ENCODE data around the gene PPP1R1C.
A peak's percentile ranks its signal among the peaks of the same experiment; 100 is the strongest.
"Not testable (repeated sequence)": the region's sequence is repeated elsewhere in the genome, so short reads cannot be mapped to it uniquely, and the experiment has no call there.

PPP1R1C gene, protein sequence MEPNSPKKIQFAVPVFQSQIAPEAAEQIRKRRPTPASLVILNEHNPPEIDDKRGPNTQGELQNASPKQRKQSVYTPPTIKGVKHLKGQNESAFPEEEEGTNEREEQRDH

DNA sequence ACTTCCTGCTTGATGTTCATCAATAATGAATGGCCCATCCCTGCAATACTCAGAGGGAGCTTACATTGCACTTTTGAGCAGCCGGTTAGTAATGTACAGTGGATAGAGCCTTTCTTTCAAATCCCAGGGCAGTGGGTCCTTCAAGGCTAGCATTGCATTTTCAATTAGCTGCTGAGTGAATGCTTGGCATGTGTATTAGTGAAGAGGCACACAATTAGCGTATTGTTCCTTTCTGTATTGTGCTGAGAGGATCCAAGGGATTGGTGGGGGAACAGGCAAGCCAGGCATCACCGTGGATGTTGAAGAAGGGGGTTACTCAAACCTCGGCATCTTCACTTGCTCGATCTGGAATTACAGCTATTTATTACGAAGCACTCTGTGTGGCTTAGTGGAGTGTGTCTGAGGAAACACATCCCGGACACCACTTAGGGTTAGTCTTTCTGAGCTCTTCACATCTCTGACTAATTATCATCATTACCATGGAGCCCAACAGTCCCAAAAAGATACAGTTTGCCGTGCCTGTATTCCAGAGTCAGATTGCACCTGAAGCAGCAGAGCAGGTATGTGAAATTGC is at the start of gene PPP1R1C:
TSS of gene PPP1R1C (plus strand) at position 222 of the 574 bp plus-strand sequence. CDS start at position 480, 258 bp downstream.
- DNase-seq (ENCODE audit: low read depth in 2 of 2), result no peak

DNA sequence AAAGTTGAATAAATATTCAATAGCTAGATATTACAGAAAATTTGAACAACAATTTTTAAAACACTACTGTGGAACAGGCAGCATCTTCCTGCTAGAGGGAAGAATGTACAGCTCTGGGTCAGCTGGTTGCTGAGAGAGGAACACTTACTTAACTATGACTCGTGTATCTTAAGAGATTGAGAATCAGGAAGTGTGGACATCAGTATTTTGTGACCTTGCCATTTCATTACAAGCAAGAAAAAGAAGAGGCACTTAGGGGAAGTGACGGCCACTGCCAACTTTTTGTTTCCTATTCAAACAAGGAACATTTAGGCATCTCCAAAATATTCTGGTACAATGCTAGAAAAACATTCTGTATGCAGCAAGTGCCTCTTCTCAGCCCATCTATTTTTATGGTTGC is 48.2 kb upstream of the PPP1R1C start:
- DNase-seq (ENCODE audit: low read depth in 2 of 2), result no peak

DNA sequence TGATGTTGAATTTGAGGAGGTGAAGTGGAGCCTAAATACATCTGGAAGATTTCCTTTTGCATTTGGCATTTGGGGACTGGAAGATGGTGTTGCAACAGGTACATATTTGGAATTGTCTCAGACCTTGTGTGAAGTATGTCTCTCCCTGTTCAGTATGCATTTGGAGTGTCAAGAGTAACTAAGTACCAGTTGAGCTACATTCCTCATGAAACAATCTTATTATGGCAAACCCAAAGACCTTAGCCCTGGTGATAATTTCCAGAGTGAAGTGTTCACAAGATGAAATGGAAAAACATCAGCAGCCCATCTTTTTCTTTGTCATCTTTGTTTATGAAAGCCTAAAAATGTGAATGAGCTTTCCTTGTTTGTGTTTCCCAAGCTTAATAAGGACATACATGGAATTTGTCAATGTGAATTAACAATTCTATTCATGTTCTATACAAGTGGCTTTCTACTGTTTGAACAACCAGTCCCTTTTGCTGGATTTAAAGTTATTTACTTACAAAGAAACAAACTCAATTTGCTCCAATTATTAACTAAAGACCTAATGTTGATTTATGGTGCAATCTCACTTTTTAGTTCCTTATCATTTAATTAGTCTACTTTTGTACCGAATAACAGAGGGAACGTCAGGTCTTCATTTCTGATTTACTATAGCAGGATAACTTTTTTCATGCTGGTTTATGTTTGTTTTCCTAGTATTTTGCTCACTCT is 42.1 kb upstream of the PPP1R1C start:
- DNase-seq (ENCODE audit: low read depth in 2 of 2), result no peak

DNA sequence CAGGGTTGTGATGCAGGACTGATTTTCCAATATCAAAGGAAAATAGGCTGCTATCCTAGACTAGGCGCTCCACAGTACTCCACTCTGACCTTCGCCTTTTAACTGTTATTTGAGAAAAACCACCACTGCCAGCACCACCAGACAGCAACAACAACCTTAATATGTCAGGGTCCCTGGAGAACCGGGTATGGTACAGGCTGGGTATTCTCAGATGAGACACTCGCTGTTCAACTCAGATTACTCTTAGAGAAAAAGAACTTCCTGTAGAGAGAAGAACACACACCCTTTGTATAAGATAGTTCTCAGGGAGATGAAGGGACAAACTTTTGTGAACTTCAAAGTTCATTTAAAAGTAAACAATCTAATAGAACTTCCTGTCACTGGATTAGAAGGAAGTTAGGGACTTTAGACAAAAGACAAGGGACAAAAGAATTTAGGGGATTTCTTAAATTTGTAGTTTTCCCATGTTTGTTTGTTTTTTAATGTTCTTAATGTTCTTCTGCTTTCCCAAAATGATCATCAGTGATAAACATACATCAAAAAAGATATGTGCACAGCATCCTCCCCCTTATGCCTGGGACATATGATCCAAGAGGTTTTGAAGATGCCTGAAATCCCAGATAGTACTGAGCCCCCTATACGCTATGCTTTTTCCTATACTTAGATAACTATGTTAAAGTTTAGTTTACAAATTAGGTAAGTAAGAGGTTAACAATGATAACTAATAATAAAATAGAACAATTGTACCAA is 41.3 kb upstream of the PPP1R1C start:
- no peak for DNase-seq (ENCODE audit: low read depth in 2 of 2)

DNA sequence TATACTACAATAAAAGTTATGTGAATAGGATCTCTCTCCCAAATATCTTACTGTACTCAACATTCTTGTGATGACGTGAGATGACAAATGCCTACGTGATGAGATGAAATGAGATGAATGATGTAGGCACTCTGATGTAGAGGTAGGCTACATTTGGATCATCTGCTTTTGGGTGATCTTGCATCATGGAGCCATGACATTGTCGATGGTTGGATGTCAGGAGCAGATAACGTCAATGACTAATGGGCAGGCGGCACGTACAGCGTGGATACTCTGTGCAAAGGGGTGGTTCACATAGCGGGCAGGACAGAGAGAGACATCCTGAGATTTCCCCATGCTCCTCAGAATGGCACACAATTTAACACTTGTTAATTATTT is 40.8 kb upstream of the PPP1R1C start:
- no peak for DNase-seq (ENCODE audit: low read depth in 2 of 2)

DNA sequence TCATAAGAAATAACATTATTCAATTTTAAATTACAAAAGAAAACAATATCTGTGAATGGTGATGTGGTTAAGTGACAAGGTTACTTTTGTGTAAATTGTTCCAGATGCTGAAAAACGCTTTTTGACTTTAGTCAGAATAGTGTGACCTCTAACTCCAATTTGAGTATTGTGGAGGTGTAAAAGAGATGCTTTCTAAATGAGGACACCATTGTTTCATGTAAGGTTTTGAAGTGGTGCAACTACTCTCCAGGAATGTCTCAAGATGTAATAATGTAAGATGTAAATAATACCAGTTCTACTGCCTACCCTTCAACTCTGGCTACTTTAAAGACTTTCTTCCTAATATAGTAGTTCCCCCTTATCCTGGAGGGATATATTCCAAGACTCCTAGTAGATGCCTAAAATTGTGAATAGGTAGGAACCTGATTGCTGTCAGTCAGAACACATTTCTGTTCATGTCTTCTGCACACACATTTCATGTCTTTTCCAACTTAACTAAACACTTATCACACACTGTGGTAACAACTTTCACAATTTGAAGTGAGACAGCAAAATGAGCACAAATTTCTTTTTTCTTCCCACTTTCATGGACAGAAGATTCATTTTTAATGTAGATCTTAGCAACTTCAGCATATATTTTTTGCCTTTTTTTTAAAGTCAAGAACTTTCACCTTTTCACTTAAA is 39.1 kb upstream of the PPP1R1C start:
- no peak for DNase-seq (ENCODE audit: low read depth in 2 of 2)

DNA sequence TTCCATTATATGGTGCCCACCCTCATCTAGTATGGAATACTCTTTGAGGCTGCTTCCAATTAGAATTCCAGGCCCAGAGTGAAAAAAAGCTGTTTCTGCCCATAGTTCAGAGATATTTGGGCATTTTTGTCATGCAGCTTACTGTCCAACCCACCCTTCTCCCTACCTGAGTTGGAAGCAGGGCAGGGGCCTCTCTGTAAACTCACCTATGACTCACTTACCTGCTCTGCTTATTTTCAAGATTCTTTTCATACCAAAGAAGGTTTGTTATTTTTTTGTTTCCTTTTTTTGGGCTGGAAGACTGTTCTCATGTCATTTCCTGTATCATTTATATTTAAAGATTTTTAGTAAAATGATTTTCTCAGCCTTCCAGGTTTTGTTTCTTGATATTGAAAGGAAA is 38.4 kb upstream of the PPP1R1C start:
- DNase-seq (ENCODE audit: low read depth in 2 of 2), result no peak

DNA sequence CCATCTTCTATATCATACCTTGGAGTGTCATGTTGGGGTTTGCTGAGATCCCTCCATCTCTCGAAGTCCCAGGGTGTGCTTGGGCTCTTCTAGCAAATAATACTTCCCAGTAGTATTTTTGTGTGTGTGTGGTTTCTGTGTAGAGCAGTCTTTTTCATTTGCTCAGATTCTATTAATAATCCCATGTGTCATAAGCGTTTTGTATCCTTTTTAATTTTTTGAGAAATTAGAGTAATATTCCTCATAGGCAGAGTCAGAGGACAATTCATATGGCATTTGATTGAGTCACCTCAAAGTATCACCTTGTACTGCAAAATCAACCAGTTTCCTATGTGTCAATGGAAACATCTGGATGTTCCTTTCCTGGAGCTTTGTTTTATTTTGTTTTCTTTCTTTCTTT is 37.4 kb upstream of the PPP1R1C start:
- DNase-seq (ENCODE audit: low read depth in 2 of 2), result no peak

DNA sequence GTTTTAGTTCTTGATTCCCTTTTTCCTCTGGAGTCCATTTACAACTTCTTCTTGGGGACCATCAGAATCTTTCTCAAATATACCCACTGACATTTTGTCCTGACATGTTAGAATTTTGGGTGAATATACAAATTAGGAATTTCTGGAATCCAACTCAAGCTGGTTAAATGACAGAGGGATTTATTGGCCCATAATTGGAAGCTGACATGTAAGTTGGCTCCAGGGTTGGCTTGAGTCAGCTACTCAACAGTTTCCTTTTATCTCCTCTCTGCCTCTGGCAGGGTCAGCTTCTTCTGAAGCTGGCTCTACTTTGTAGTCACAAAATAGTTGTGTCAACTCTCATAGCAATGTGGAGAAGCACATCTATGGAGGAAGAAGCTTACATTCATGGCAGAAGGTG is 36.6 kb upstream of the PPP1R1C start:
- no peak for DNase-seq (ENCODE audit: low read depth in 2 of 2)

DNA sequence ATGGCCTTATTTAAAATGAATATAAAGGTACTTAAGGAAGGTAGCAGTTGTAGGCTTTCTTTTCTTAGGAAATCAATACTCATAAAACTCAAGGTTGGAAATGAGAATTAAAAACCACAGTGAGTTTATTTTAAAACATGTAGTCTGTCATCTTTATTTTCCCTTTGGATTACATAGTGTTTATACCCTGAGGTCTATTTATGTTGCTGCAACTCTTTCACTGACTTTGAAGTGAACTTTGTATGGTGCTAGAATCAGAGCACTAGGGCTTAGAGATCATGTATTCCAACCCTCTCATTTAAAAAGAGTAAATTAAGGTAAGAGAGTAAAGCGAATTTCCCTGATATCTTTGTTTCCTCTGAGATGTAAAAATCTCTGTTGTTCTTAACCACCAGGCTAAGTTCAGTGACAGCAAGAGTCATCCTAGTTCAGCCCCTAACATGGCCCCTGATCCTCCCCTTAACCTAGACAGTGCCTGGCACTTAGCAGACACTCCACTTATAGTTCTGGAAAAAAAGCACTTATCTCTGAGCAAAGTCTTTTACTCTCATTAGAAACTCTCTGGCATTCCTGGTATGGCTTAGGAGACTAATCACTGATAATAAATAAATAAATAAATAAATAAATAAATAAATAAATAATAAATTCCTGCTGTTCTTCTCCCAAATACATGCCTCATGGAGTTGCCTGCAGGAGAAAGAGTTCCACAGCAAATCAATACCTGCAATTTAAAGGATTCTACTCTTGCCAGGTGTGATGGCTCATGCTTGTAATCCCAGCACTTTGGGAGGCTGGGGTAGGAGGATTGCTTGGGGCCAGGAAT is 33.0 kb upstream of the PPP1R1C start:
- DNase-seq (ENCODE audit: low read depth in 2 of 2), result no peak

DNA sequence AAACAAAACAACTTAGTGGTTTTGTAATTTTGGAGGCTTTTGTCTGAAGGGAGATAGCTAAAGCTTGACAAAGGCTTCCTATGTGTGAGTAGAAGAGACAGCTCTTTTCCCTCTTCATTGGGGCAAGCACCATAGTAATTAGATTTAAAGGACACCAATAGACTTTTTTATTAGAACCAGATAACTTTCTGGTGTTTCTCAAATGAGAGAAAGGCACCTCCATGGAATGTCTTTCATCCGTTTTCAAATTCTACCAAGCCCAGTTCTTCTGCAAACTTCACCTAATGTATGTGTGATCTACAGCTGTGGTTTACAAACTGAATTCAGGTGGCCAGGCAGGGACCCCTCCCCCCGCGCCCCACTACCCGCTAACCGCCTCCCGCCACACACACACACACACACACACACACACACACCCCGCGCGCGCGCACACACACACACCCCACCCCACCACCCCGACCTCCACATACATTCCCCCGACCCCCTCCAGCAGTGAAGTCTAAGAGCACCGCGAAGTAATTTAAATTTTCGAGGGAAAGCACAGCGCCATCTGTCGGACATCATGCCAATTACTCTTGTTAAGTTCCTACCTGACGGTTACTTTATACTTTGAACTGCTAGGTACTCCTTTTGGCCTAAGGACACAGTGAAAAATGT is 31.6 kb upstream of the PPP1R1C start:
- DNase-seq (ENCODE audit: low read depth in 2 of 2), result no peak

DNA sequence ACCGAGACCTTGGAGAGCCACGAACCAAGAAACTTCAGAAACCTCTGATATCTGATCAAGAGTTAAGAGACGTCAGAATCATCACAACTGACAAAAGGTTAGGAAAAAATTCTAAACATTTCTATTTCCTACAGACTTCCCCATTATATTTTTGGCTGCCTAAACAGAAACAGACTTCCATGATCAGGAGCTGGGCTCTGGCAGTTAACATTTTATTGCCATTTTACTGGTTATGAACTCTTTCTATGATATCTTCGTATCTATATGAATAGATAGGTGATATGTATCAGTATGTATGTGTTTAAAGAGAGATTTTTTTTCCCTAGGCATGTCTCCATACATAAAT is 31.1 kb upstream of the PPP1R1C start:
- DNase-seq (ENCODE audit: low read depth in 2 of 2), result no peak

DNA sequence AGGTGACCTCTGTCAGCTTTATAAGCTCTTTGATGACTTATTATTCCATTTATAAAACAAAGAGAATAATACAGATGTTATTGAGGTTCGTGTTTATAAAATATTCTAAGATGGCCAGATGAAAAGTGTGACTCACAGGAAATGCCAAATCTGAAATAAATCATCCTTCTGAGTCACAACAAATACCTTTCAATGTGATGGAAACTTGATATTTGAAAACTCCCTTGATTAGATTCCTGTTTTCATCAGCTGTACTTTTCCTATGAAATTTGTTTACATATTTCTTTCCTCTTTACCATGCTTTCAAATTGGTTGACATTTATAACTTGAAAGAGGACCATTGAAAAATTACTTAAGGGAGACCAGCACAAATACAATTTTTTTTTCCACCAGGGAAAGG is 30.6 kb upstream of the PPP1R1C start:
- DNase-seq (ENCODE audit: low read depth in 2 of 2), result peak; percentile 55 to 57

DNA sequence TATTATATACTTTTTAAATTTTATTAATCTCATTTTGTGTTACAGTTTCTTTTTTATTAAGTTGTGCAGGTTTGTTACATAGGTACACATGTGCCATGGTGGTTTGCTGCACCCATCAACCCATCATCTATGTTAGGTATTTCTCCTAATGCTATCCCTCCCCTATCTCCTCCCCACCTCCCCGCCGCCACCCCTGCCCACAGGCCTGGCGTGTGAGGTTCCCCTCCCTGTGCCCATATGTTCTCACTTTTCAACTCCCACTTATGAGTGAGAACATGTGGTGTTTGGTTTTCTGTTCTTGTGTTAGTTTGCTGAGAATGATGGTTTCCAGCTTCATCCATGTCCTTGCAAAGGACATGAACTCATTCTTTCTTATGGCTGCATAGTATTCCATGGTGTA is 29.8 kb upstream of the PPP1R1C start:
- not testable (repeated sequence) for DNase-seq (ENCODE audit: low read depth in 2 of 2)

DNA sequence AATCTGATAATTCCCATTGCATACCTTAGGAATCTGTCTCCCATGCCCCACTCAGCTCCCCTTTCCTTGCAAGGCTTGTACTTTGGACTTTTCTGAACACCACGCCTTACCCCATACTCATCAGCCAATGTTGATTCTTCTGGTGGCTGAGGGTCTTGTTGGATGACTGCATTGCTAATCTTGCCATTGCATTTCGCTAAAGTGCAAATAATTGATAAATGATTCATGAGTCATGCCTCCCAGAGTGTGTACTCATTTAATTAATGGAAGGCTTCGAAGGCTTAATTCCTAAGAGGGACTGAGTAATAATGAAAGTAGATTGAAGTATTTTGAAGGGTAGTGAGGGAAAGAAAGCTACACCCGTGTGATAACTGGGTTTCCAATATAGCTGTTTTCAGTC is 28.0 kb upstream of the PPP1R1C start:
- no peak for DNase-seq (ENCODE audit: low read depth in 2 of 2)

DNA sequence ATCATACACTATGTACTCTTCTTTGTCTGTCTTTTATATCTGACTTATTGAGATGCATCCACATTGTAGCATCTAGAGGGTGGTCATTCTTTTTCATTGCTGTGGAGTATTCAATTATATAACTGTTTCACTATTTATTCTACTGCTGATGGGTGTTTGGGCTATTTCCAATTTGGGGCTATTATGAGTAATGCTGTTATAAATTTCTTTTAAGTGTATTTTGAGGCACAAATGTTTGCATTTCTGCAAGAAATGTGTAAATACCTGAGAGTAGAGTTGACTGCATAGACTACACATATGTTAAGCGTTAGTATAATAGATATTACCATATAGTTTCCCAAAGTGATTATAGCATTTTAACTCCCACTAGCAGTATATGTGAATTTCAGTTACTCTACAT is 26.9 kb upstream of the PPP1R1C start:
- no peak for DNase-seq (ENCODE audit: low read depth in 2 of 2)

DNA sequence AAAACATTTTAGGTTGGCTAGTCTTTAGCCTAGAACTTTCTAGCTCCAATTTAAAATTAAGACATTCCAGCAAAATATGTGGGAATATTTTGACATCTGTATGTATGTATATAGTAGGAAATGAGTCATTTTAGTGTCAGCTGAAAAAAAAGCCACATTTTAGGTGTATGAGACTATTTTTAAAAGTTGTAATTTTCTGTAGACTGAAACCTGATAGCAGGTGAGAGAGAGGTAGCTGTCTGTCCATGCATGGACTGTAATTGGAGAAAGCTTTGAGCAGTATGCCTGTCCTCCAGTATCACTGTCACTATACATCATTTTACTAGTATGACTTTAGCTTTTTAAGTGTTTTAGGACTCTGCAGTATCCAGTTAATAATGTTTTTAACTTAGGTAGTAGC is 26.1 kb upstream of the PPP1R1C start:
- DNase-seq (ENCODE audit: low read depth in 2 of 2), result no peak

DNA sequence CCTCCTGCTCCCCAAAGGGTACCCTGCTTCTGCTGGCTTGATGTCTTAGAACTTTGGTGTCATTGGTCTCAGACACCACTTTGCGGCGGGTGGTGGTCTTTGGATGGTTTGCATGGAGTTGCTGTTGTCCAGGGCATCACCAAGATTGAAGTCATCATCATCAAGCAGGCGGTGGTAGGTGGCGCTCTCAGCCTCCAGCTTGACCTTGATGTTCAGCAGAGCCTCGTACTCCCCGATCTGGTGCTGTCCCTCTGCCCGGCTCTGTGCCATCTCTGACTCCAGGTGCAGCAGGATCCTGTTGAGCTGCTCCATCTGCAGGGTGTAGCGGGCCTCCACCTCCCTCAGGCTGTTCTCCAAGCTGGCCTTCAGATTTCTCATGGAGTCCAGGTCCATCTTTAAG is 24.5 kb upstream of the PPP1R1C start:
- not testable (repeated sequence) for DNase-seq (ENCODE audit: low read depth in 2 of 2)

DNA sequence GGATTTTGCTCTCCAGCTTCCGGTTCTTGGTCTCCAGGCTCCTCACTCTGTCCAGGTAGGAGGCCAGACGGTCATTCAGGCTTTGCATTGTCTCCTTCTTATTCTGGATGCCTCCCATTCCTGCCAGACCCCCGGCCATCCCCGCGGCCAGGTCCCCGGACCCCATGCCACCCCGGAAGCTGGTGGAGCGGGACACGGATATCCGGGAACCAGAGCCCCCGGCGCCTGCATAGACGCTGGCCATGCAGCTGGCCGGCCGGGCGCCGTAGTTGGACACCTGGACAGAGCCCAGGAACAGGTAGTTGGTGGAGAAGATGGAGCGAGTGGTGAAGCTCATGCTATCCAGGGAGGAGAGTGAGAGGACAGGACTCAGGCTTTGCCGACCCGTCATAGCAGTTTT is 23.5 kb upstream of the PPP1R1C start:
- DNase-seq (ENCODE audit: low read depth in 2 of 2), result no peak

DNA sequence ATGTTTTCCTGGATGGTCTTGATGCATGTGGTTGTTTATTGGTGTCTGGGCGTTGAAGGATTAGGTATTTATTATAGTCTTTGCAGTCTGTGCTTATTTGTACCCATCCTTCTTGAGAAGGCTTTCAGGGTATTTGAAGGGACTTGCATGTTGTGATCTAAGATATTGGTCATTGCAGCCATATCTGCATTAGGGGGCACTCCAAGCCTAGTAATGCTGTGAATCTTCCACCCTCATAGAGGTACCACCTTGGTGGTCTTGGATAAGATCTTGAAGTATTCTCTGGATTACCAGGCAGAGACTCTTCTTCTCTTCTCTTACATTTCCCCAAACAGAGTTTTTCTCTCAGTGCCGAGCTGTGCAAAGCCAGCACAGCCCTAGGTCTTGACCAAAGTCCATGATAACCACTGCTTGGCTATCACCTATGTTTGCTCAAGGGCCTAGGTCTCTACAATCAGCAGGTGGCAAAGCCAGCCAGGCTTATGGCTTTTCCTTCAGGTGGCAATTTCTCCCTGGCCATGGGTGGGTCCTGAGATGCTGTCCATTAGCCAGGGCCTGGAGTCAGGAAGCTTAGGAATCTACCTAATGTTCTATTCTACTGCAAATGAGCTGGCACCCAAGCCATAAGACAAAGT is 15.4 kb upstream of the PPP1R1C start:
- no peak for DNase-seq (ENCODE audit: low read depth in 2 of 2)

DNA sequence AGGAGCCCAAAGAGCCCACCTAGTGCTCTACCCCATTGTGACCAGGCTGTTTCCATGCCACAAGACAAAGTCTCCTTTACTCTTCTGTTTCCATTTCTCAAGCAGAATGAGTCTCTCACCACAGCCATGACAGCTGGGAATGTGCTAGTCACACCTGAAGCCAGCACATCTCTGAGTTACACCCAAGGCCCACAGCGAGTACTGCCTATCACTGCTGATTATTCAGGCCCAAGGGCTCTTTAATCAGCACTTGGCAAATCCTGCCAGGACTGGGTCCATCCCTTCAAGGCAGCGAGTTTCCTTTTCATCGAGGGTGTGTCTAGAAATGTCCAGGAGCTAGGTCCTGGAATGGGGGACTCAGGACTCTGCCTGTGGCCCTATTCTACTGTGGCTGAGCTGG is 14.6 kb upstream of the PPP1R1C start:
- no peak for DNase-seq (ENCODE audit: low read depth in 2 of 2)

All from fibroblast of skin of left biceps (primary cell).